ENCODE data around the gene SH2D6. TPM values are rescaled to one million over a fixed set of nuclear protein-coding genes. Genes with fewer than 3 reads are reported as not detected.

Gene SH2D6
- total RNA-seq: not detected in 2 replicates

GRCh38 chr2:85418132-85419008 is at the start of gene SH2D6:
TSS of gene SH2D6 (plus strand) at chr2:85418714. CDS start at chr2:85429466, 10,752 bp downstream.

GRCh38 chr2:85409845-85410583 is 8.5 kb upstream of the SH2D6 start, which contains the start of gene CAPG:
TSS of gene CAPG (minus strand) at chr2:85410366. CDS start at chr2:85402145, 8,221 bp downstream.

Other genes with a start within 250 kb of the SH2D6 start
- 105 and 132 TPM in 2 replicates for gene TGOLN2, start 90.7 kb upstream of the SH2D6 start, total RNA-seq
- gene RETSAT, start 64.2 kb upstream of the SH2D6 start, total RNA-seq: 57.7 and 86.0 TPM in 2 replicates
- 14.2 and 19.2 TPM in 2 replicates for gene ELMOD3, start 63.9 kb upstream of the SH2D6 start, total RNA-seq
- 22.8 and 28.4 TPM in 2 replicates for gene CAPG, start 8.3 kb upstream of the SH2D6 start, total RNA-seq
- 38.9 and 103 TPM in 2 replicates for gene MAT2A, start 120.5 kb downstream of the SH2D6 start, total RNA-seq
- 67.3 and 74.7 TPM in 2 replicates for gene GGCX, start 142.8 kb downstream of the SH2D6 start, total RNA-seq
- 2.5 and 6.7 TPM in 2 replicates for gene VAMP8, start 158.9 kb downstream of the SH2D6 start, total RNA-seq
- 35.8 and 68.6 TPM in 2 replicates for gene VAMP5, start 165.7 kb downstream of the SH2D6 start, total RNA-seq
- 230 and 232 TPM in 2 replicates for gene RNF181, start 177.0 kb downstream of the SH2D6 start, total RNA-seq
- 7.5 and 8.5 TPM in 2 replicates for gene TMEM150A, start 184.0 kb downstream of the SH2D6 start, total RNA-seq
- 11.3 and 14.6 TPM in 2 replicates for gene C2orf68, start 193.4 kb downstream of the SH2D6 start, total RNA-seq
- gene USP39, start 197.5 kb downstream of the SH2D6 start, total RNA-seq: 29.3 and 49.1 TPM in 2 replicates
- not detected in 2 replicates for gene SFTPB, start 249.5 kb downstream of the SH2D6 start, total RNA-seq